ENCODE results near the gene SLC46A1.

SLC46A1 gene

DNA sequence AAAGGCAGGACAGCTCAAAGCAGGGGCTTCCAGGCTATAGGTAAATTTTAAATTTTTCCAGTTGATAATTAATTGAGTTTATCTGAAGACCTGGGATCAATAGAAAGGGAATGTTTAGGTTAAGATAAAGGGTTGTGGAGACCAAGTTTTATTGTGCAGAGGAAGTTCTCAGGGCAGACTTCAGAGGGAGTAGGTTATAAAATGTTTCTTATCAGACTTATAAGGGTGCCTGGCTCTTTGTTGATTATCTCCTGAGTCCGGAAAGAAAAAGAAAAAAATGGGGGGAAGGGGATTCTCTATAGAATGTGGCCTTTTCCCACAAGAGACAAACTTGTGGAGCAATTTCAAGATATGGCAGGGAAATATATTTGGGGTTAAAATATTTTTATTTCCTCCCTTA, 15.9 kb downstream of the SLC46A1 start:
- TF ChIP-seq, protein P1, sequence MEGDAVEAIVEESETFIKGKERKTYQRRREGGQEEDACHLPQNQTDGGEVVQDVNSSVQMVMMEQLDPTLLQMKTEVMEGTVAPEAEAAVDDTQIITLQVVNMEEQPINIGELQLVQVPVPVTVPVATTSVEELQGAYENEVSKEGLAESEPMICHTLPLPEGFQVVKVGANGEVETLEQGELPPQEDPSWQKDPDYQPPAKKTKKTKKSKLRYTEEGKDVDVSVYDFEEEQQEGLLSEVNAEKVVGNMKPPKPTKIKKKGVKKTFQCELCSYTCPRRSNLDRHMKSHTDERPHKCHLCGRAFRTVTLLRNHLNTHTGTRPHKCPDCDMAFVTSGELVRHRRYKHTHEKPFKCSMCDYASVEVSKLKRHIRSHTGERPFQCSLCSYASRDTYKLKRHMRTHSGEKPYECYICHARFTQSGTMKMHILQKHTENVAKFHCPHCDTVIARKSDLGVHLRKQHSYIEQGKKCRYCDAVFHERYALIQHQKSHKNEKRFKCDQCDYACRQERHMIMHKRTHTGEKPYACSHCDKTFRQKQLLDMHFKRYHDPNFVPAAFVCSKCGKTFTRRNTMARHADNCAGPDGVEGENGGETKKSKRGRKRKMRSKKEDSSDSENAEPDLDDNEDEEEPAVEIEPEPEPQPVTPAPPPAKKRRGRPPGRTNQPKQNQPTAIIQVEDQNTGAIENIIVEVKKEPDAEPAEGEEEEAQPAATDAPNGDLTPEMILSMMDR (IDR thresholded peaks at IDR 0.05; ENCODE audit: low read depth, low read length) = no peak
- no peak overlapping the region for H3K4me3 ChIP-seq (ENCODE audit: low read depth, low read length)

DNA sequence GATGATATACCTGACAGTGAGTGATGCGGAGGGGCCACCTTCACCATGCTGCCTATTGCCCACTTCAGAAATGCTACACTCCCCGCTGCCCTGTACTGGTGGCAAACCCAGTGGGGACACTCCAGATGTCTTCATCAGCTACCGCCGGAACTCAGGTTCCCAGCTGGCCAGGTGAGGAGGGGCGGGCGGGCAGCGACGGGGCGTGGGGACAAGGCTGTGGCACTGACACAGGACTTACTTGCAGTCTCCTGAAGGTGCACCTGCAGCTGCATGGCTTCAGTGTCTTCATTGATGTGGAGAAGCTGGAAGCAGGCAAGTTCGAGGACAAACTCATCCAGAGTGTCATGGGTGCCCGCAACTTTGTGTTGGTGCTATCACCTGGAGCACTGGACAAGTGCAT, 17.9 kb downstream of the SLC46A1 start:
- no peak overlapping the region for H3K4me3 ChIP-seq (ENCODE audit: low read depth, low read length)
- TF ChIP-seq, protein P1 (IDR thresholded peaks at IDR 0.05; ENCODE audit: low read depth, low read length) = no peak

DNA sequence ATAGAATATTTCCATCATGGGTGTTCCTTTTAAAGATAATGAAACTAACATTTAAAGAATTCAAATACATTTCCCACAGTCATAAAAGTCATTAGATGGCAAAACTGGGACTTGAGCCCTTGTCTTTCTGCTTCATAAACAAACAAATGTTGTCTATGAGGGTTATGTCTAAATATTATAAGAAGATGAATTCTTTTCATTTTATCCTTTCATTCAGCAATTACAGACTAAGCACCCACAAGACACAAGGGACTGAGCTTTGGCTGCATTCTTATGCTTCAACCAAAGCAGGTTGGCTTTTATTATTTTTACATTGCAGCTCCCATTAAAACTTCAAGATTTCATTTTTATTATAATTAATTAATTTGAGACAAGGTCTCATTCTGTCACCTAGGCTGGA, 19.6 kb downstream of the SLC46A1 start:
- no peak overlapping the region for H3K4me3 ChIP-seq (ENCODE audit: low read depth, low read length)
- TF ChIP-seq, protein P1 (IDR thresholded peaks at IDR 0.05; ENCODE audit: low read depth, low read length) = no peak

DNA sequence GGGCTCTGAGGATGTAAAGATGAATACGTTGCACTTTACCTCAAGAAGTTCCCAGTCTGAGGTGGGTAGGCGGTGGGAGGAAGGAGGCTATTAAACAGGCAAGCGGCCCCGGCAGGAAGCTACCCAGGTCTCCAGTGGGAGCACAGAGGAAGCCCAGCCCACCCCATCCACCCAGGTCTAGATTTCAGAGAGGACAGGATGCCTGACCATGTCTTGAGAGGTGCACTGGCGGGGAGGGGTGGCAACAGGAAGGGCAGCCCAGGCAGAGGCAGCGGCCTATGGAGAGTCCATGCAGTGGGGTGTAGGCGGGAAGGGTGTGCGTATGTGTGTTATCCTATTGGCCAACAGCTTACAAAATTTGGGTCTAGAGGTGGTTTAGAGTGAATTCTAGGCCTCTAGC, 20.6 kb downstream of the SLC46A1 start:
- TF ChIP-seq, protein P1 (IDR thresholded peaks at IDR 0.05; ENCODE audit: low read depth, low read length) = no peak
- H3K4me3 ChIP-seq (ENCODE audit: low read depth, low read length) = no peak overlapping the region

DNA sequence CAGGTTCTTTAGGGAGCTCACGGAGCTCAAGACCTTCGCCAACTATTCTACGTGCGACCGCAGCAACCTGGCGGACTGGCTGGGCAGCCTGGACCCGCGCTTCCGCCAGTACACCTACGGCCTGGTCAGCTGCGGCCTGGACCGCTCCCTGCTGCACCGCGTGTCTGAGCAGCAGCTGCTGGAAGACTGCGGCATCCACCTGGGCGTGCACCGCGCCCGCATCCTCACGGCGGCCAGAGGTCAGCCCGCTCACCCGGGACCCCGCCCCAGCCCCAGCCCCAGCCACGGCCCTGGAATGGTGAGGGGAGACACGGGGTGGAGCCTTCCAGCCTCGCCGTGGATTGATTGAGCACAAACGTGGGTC, 21.0 kb downstream of the SLC46A1 start:
- no peak overlapping the region for H3K4me3 ChIP-seq (ENCODE audit: low read depth, low read length)
- TF ChIP-seq, protein P1 (IDR thresholded peaks at IDR 0.05; ENCODE audit: low read depth, low read length) = no peak

DNA sequence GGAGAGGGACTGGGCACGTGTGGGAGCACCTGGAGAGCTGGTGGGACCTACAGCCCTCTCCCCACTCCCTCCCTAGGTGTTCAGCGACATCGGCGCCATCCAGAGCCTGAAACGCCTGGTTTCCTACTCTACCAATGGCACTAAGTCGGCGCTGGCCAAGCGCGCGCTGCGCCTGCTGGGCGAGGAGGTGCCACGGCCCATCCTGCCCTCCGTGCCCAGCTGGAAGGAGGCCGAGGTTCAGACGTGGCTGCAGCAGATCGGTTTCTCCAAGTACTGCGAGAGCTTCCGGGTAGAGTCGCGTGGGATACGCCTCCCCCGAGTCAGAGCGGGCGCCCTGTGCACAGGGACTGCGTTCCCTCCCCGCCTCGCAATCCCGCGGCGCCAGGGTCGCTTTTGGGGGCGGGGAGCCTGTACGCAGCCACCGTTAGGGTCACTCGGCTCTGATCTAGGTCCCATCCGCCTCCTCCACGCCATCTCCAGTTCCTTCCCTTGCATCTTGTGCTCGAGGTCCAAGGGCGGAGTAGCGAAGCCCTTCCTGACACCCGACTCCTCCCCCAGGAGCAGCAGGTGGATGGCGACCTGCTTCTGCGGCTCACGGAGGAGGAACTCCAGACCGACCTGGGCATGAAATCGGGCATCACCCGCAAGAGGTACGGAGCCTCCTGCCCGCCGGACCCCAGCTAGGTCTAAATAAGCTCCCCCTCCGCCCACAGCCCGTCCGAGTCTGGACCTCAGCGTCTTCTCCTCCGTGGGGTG, 21.6 kb downstream of the SLC46A1 start:
- TF ChIP-seq, protein P1 (IDR thresholded peaks at IDR 0.05; ENCODE audit: low read depth, low read length) = no peak
- H3K4me3 ChIP-seq (ENCODE audit: low read depth, low read length) = no peak overlapping the region

DNA sequence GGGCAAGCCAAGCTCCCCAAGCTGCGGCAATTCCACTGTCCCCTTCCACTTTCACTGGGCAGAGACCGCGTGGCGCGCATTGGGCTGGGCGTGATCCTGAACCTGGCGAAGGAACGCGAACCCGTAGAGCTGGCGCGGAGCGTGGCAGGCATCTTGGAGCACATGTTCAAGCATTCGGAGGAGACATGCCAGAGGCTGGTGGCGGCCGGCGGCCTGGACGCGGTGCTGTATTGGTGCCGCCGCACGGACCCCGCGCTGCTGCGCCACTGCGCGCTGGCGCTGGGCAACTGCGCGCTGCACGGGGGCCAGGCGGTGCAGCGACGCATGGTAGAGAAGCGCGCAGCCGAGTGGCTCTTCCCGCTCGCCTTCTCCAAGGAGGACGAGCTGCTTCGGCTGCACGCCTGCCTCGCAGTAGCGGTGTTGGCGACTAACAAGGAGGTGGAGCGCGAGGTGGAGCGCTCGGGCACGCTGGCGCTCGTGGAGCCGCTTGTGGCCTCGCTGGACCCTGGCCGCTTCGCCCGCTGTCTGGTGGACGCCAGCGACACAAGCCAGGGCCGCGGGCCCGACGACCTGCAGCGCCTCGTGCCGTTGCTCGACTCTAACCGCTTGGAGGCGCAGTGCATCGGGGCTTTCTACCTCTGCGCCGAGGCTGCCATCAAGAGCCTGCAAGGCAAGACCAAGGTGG, 24.7 kb downstream of the SLC46A1 start:
- no peak overlapping the region for H3K4me3 ChIP-seq (ENCODE audit: low read depth, low read length)
- TF ChIP-seq, protein P1 (IDR thresholded peaks at IDR 0.05; ENCODE audit: low read depth, low read length) = no peak
